Natural killer cell treated with Interleukin-12 subunit alpha and Interleukin-12 subunit beta and Interleukin-15 and Interleukin-18, amount 100 ng/mL, for 72 hours (primary cell): ENCODE results near the gene ADAM23. TPM values are rescaled to one million over a fixed set of nuclear protein-coding genes. Genes with fewer than 3 reads are reported as not detected.

Experiments
- ATAC-seq, 2 donors: fragments of 150-1000 bp; cut with Tn5 transposase in 1 of 2; sonication (Bioruptor Pico), chemical (Tn5 transposase) in 1 of 2; 2 replicates each; pipeline ENCODE4 v1.10.0; 2021
- DNase-seq: peaks from one replicate; pipeline ENCODE4 v3.0.0; 2022; ENCODE audit warnings: low spot score
- H3K27ac Mint-ChIP-seq, 2 donors: 1 replicate in 1 of 2; 2 replicates in 1 of 2; pipeline ENCODE4 v1.8.0; 2022; ENCODE audit warnings: mixed read lengths in 2 of 2, mild to moderate bottlenecking in 1 of 2, moderate library complexity in 1 of 2
- H3K27me3 Mint-ChIP-seq, 2 donors: 1 replicate in 1 of 2; 2 replicates in 1 of 2; pipeline ENCODE4 v1.8.0; 2022; ENCODE audit warnings: mixed read lengths in 2 of 2
- H3K36me3 Mint-ChIP-seq: one replicate; pipeline ENCODE4 v1.8.0; 2022; ENCODE audit warnings: mixed read lengths
- H3K4me1 Mint-ChIP-seq, 2 donors: 1 replicate in 1 of 2; 2 replicates in 1 of 2; pipeline ENCODE4 v1.8.0; 2022; ENCODE audit warnings: low read depth in 2 of 2, mixed read lengths in 2 of 2, mild to moderate bottlenecking in 1 of 2
- H3K4me3 Mint-ChIP-seq: one replicate; pipeline ENCODE4 v1.8.0; 2022; ENCODE audit warnings: mixed read lengths
- H3K9me3 Mint-ChIP-seq: 2 replicates; pipeline ENCODE4 v1.8.0; 2022; ENCODE audit warnings: mixed read lengths
- total RNA-seq, 2 donors: library from RNA; stranded (reverse); gene quantifications; one replicate each; pipeline ENCODE4 v1.2.3, GENCODE V29; 2022

The ADAM23 gene
- total RNA-seq, 2 donors from 2014 or later: not detected

DNA sequence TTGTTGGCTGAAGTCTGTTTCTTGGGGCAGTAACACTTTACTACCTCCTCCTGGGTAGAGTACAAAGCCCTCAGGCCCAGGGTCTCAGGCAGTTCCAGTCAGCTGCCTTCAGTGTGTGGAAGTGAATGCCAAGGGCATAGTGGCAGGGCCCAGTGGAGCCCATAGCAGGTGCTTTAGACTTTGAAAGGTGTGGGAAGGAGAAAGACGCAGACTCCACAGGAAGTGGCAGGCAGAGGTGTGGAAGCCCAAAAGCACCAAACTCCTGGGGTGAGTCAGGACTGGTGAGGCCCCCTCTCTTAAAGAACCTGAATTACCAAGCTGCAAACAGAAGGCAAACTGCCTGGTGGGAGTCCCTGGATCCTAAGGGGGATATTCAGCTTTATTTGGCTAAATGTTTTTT, 45.3 kb downstream of the ADAM23 start:
- no peaks in the 10 kb centered on the region for H3K36me3 Mint-ChIP-seq
- no peak for DNase-seq

GRCh38 chr2:206494061-206494460, 50.7 kb downstream of the ADAM23 start:
- H3K4me3 Mint-ChIP-seq: no peak overlapping the region
- H3K9me3 Mint-ChIP-seq: peaks cover 12% of the 10 kb centered on the region
- H3K36me3 Mint-ChIP-seq: no peaks in the 10 kb centered on the region
- peaks cover 0 to 6% of the 10 kb centered on the region in 2 donors for H3K27me3 Mint-ChIP-seq
- ATAC-seq (no peak), DNase-seq (no peak)
- no peaks in the 10 kb centered on the region for H3K4me1 Mint-ChIP-seq
- H3K27ac Mint-ChIP-seq: no peak overlapping the region

More for the DNA sequence above, 45.3 kb downstream of the ADAM23 start:
- Mint-ChIP-seq H3K4me3 (no peak overlapping the region), H3K9me3 (peaks cover 7% of the 10 kb centered on the region), H3K27ac (no peak overlapping the region), H3K4me1 (no peaks in the 10 kb centered on the region), H3K27me3 (peaks cover 5 to 7% of the 10 kb centered on the region in 2 donors)
- peak; percentile 27 to 36 for ATAC-seq

DNA sequence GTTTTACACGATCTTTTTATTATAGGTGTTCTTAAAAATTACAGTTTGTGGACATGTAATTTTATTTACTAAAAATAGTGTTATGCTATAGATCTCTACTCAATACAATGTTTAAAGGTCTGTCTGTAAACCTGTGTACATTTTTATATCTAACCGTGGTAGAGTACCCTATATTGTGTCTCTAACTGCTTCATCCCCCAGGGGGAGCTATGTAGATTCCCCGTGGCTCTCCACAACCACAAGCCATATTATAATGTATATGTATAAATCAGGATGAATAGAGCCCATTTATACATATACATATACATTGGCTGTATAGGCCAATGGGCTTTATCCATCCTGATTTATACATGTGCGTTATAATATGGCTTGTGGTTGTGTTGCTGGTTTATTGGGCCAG, 59.4 kb downstream of the ADAM23 start:
- H3K36me3 Mint-ChIP-seq: no peaks in the 10 kb centered on the region
- H3K4me3 Mint-ChIP-seq: no peak overlapping the region
- no peak overlapping the region for H3K27ac Mint-ChIP-seq
- DNase-seq (no peak), ATAC-seq (no peak)
- H3K4me1 Mint-ChIP-seq: no peaks in the 10 kb centered on the region
- no peaks in the 10 kb centered on the region for H3K9me3 Mint-ChIP-seq
- no peaks in the 10 kb centered on the region for H3K27me3 Mint-ChIP-seq

GRCh38 chr2:206511283-206511682, 68.0 kb downstream of the ADAM23 start:
- Mint-ChIP-seq H3K27me3 (peaks cover 6% of the 10 kb centered on the region in 2 donors), H3K4me1 (no peaks in the 10 kb centered on the region), H3K4me3 (no peak overlapping the region), H3K27ac (no peak overlapping the region), H3K9me3 (no peaks in the 10 kb centered on the region), H3K36me3 (no peaks in the 10 kb centered on the region)
- DNase-seq: no peak
- ATAC-seq: no peak

GRCh38 chr2:206512999-206513398, 69.7 kb downstream of the ADAM23 start:
- Mint-ChIP-seq H3K4me1 (no peaks in the 10 kb centered on the region), H3K4me3 (no peak overlapping the region), H3K27ac (no peak overlapping the region), H3K9me3 (no peaks in the 10 kb centered on the region), H3K27me3 (peaks cover 6% of the 10 kb centered on the region in 2 donors), H3K36me3 (no peaks in the 10 kb centered on the region)
- DNase-seq: no peak
- no peak for ATAC-seq

DNA sequence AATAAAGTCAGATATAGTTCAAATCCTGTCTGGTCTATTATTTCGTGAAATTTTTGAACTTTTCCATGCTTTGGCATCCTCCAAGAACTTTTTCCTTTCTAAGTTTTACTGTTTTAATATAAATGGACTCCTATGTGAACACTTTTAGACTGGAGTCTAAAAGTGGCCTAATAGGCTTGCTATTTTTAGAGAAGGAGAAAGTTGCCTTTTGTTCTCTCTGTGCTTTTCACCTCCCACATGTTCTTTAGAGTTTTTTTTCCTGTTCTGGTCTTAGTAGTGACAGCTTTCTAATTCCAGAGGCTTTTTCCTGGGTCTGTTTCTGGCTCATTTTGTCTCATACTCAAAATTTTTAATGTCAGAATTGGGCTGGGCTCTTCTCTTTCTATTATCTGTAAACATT, 72.2 kb downstream of the ADAM23 start:
- no peaks in the 10 kb centered on the region for H3K4me1 Mint-ChIP-seq
- H3K4me3 Mint-ChIP-seq: no peak overlapping the region
- DNase-seq (no peak), ATAC-seq (no peak)
- H3K27me3 Mint-ChIP-seq: peaks cover 6% of the 10 kb centered on the region in 2 donors
- no peak overlapping the region for H3K27ac Mint-ChIP-seq
- H3K36me3 Mint-ChIP-seq: no peaks in the 10 kb centered on the region
- no peaks in the 10 kb centered on the region for H3K9me3 Mint-ChIP-seq

DNA sequence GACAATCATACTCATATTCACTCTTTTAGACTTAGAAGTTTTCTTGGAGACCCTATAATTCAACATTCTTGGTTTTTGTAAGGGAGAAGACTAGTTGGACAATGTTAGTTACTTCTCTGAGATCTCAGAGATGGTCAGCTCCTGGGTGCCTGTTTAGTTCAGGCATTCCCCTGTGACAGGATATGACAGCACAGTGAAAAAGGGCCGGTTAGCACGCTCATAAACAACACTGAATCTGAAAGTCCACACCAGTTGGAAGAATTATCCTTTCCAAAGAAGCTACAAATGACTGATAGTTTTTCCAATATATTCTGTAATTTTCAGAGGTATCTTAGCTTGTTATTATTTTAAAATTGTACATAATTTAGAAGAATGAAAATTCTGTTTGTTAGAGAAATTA, 75.7 kb downstream of the ADAM23 start:
- DNase-seq: no peak
- no peak overlapping the region for H3K4me3 Mint-ChIP-seq
- ATAC-seq: no peak
- H3K27ac Mint-ChIP-seq: no peak overlapping the region
- H3K9me3 Mint-ChIP-seq: no peaks in the 10 kb centered on the region
- H3K36me3 Mint-ChIP-seq: no peaks in the 10 kb centered on the region
- no peaks in the 10 kb centered on the region for H3K27me3 Mint-ChIP-seq
- no peaks in the 10 kb centered on the region for H3K4me1 Mint-ChIP-seq

GRCh38 chr2:206520450-206520849, 77.1 kb downstream of the ADAM23 start:
- Mint-ChIP-seq H3K36me3 (no peaks in the 10 kb centered on the region), H3K4me1 (no peaks in the 10 kb centered on the region), H3K27ac (no peak overlapping the region), H3K9me3 (no peaks in the 10 kb centered on the region), H3K27me3 (no peaks in the 10 kb centered on the region), H3K4me3 (no peak overlapping the region)
- DNase-seq: no peak
- ATAC-seq: no peak

- H3K36me3 Mint-ChIP-seq: no peaks in the 10 kb centered on the region
- ATAC-seq: no peak
- H3K27ac Mint-ChIP-seq: no peak overlapping the region
- no peak for DNase-seq
- H3K27me3 Mint-ChIP-seq: no peaks in the 10 kb centered on the region
- no peak overlapping the region for H3K4me3 Mint-ChIP-seq
- no peaks in the 10 kb centered on the region for H3K9me3 Mint-ChIP-seq
- H3K4me1 Mint-ChIP-seq: no peaks in the 10 kb centered on the region
These were observed 77.8 kb downstream of the ADAM23 start for GRCh38 chr2:206521115-206521514.

DNA sequence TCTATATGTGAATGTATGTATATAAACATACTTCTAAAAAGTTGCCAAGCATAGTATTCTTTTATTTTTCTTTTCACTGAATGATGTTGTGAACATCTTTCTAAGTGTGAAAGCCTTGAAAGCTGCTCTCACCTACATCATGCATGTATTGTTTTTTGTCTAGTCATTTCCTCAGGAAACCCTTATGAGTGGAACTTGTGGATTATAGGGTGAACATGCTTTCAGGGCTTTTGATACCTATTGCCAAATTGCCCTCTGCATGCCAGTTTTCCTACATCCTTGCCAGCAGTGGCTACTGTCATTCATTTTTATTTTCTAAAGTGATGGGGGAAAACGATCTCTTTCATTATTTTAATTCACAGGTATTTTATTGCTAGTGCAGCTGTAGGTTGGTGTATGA, 78.3 kb downstream of the ADAM23 start:
- Mint-ChIP-seq H3K27ac (no peak overlapping the region), H3K9me3 (no peaks in the 10 kb centered on the region), H3K36me3 (no peaks in the 10 kb centered on the region), H3K27me3 (no peaks in the 10 kb centered on the region), H3K4me3 (no peak overlapping the region), H3K4me1 (no peaks in the 10 kb centered on the region)
- ATAC-seq (no peak), DNase-seq (no peak)

DNA sequence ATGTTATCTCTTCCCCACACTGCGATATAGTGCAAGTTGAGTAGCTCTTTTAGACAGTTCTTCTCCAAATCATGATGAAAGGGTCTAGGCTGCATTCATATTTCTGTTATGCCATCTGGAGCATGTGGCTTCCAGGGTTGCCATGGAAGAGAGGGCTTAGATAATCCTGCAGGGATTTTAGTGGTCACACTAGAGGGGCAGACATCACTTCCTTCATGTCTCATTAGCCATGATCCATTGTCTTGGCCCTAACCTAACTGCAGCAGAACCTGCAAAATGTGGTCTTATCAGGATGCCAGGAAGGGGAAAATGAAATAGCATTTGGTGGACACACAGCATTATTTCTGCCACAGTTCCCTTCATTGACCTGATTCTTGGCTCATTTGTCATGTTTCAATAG, 83.1 kb downstream of the ADAM23 start:
- no peaks in the 10 kb centered on the region for H3K36me3 Mint-ChIP-seq
- DNase-seq (no peak), ATAC-seq (no peak)
- H3K27ac Mint-ChIP-seq: no peak overlapping the region
- H3K4me3 Mint-ChIP-seq: no peak overlapping the region
- no peaks in the 10 kb centered on the region for H3K4me1 Mint-ChIP-seq
- peaks cover 3 to 7% of the 10 kb centered on the region in 2 donors for H3K27me3 Mint-ChIP-seq
- H3K9me3 Mint-ChIP-seq: no peaks in the 10 kb centered on the region

GRCh38 chr2:206527153-206527552, 83.8 kb downstream of the ADAM23 start:
- DNase-seq (no peak), ATAC-seq (no peak)
- Mint-ChIP-seq H3K27ac (no peak overlapping the region), H3K36me3 (no peaks in the 10 kb centered on the region), H3K4me1 (no peaks in the 10 kb centered on the region), H3K9me3 (no peaks in the 10 kb centered on the region), H3K27me3 (peaks cover 3 to 7% of the 10 kb centered on the region in 2 donors), H3K4me3 (no peak overlapping the region)

- no peak for DNase-seq
- no peak for ATAC-seq
- H3K4me3 Mint-ChIP-seq: no peak overlapping the region
These were observed 87.4 kb downstream of the ADAM23 start for GRCh38 chr2:206530727-206531126.

GRCh38 chr2:206531996-206532543, 88.7 kb downstream of the ADAM23 start:
- Mint-ChIP-seq H3K9me3 (no peaks in the 10 kb centered on the region), H3K36me3 (no peaks in the 10 kb centered on the region)

More at GRCh38 chr2:206530727-206531126, 87.4 kb downstream of the ADAM23 start:
- Mint-ChIP-seq H3K36me3 (no peaks in the 10 kb centered on the region), H3K4me1 (no peaks in the 10 kb centered on the region), H3K9me3 (no peaks in the 10 kb centered on the region), H3K27me3 (peaks cover 5 to 23% of the 10 kb centered on the region in 2 donors), H3K27ac (no peak overlapping the region)

GRCh38 chr2:206533977-206534376, 90.6 kb downstream of the ADAM23 start:
- Mint-ChIP-seq H3K9me3 (no peaks in the 10 kb centered on the region), H3K4me1 (no peaks in the 10 kb centered on the region), H3K27me3 (peaks cover 7 to 23% of the 10 kb centered on the region in 2 donors), H3K27ac (no peak overlapping the region), H3K36me3 (no peaks in the 10 kb centered on the region), H3K4me3 (no peak overlapping the region)
- ATAC-seq (no peak), DNase-seq (no peak)

More at GRCh38 chr2:206531996-206532543, 88.7 kb downstream of the ADAM23 start:
- no peak overlapping the region for H3K4me3 Mint-ChIP-seq
- H3K4me1 Mint-ChIP-seq: no peaks in the 10 kb centered on the region
- peaks cover 6 to 23% of the 10 kb centered on the region in 2 donors for H3K27me3 Mint-ChIP-seq
- ATAC-seq (no peak), DNase-seq (no peak)
- H3K27ac Mint-ChIP-seq: no peak overlapping the region
